Central memory CD4-positive, alpha-beta T cell (primary cell): Measurements from ENCODE around the gene NADSYN1.

Experiments used
- DNase-seq: peaks from one replicate; pipeline ENCODE4 v3.0.0; 2022

The NADSYN1 gene

GRCh38 chr11:71433648-71434450, 19.2 kb upstream of the NADSYN1 start:
- DNase-seq, result no peak

DNA sequence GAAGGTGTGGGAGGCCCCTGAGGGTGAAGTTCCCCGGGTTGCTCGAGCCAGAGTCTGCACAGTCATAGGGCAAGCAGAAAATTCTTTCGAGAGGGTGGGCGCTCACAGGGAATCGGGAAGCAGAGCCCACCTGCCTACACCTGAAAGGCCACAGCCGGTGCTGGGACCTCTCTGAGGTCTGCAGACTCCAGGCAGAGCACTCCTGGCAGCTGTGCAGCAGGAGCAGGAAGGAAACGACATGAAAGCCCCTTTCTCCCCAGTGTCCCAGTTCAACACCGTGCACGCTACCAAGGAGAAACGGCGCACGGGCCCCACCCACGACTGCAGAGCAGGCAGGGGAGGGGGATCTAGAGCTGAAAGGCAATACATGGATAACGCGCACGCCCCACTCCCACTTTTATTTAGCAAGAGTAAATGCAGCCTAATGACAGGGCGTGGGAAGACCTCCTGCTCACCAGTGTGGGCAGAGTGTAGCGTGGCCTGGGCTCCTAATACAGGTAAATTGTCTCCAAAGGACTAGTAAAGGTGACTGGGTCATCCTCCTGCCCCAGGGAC, 18.4 kb upstream of the NADSYN1 start:
- DNase-seq, result no peak

GRCh38 chr11:71435278-71435951, 17.6 kb upstream of the NADSYN1 start:
- DNase-seq, result no peak

DNA sequence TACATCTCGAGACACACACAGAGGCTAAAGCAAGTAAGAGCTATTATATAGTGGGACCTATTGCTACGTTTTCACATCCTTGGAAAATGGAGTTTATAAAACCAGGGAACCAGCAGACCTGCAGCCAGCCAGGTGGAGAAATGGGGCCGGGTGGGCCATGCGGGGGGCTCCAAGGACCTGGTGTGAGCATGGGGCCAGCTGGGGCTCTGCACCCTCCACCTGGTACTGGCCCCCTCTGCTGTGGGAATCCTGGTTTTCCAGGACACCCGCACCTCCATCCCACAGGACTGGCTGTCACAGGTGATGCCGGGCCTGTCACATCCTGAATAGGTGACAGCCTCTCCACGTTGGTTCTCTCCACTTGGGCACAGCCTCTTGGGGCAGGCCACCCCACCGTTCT, 16.1 kb upstream of the NADSYN1 start:
- no peak for DNase-seq

DNA sequence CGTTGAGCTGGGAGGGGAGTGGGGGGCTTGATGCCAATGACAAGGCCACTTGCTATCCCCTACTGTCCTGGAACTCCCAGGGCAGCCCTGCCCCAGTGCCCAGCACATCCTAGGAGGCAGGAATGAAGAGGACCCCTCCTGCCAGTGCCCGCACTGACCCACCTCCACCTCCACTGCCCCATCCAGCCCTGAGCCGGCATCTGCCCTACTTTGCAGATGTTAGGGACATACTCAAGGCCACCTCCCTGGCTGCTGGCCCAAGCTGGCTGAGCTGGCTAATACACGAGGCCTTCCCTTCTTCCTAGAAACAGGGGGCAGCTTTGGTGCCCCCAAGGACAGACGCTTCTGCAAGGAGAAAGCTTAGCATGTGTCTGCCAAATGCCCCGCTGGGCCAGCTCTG, 15.6 kb upstream of the NADSYN1 start:
- DNase-seq, result no peak

GRCh38 chr11:71437879-71438278, 15.1 kb upstream of the NADSYN1 start:
- no peak for DNase-seq

GRCh38 chr11:71438650-71439049, 14.4 kb upstream of the NADSYN1 start:
- no peak for DNase-seq

- DNase-seq, result no peak
Observed at GRCh38 chr11:71440021-71440755, 12.8 kb upstream of the NADSYN1 start.

- no peak for DNase-seq
Observed at GRCh38 chr11:71441251-71441650, 11.8 kb upstream of the NADSYN1 start.

GRCh38 chr11:71442123-71442522, 10.9 kb upstream of the NADSYN1 start:
- no peak for DNase-seq

- no peak for DNase-seq
Observed at GRCh38 chr11:71442880-71443279, 10.1 kb upstream of the NADSYN1 start.

DNA sequence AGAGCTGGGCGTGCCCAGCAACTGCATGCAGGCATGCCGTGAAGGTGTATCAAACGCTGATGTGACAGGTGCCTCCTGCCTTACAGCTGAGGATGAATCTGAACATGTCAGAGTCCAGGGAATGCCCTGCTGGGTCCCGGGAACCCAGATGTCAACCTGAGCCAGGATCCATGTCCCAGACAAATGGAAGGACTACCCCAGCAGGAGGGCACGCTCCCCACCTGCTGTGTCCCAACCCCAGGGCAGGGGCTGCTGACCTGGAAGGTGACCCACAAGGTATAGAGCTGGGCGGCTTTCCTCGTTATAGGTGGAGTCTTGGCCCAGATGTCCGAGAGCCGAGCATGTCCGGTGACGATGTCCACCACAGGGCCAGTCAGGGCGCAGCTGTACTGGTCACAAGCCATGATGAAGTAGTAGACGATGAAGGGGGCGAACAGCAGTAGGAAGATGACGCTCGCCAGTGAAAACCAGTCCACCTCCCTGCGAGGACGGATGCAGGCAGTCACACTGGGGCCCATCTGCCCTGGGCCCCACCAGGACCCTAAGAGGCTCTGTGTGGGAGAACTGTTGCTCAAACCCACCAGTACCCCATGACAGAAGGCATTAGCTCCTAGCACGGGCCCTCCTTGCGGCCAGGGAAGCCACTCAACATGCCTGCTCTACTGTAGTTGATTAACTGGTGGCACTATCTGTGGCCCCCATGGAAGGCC, 9.1 kb upstream of the NADSYN1 start:
- no peak for DNase-seq

- DNase-seq, result no peak
Observed at GRCh38 chr11:71444811-71445210, 8.2 kb upstream of the NADSYN1 start.

DNA sequence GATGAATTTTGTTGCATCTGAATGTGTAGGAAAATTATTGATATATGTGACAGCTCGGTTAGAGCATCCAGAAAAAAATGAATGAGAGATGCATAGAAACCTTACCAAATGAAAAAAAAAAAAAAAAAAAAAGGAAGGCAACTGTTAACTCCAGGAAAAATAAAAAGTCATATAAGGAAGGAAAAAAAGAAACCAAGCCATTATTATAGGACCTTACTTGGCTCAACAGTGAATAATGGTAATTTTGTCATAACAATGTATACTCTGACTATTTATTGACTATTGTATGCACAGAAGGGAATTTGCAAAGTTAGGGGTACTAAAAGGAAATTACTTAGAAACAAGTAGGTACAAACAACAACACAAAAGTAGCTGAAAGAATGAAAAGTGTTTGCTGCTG, 6.9 kb upstream of the NADSYN1 start:
- no peak for DNase-seq

DNA sequence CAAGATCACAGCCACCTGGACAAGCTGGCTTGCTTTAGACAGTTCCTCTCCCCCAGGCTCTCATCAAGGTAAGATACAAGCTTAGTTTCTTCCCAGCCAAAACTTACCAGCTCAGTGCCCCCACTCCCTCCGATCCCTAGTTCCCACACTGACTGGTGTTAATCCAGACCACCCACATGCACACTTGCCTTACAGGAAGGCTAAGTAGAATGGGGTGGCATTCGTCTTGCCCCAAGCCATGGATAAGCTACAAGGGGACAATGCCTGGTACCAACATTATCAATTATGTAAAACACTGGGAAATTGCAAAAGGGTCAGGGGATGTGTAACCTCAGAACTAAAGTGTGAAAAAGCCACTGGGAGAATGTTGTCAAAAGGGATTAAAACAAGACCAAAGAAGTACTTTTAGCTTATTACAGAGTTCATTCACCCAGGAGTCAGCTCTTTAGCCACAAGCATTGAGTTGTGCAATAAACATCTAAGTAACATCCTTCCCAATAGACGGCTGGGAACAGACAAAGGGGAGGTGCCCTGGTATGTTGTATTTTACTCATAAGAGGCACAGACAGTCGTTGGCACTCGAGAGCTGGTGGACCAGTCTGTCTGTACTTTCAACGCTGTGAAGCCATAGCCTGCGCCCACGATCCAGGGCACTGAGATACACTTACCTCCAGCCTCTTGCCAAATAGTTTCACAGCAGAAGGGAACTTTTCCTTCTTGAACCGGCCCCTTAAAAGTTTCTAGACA, 5.9 kb upstream of the NADSYN1 start:
- no peak for DNase-seq

- DNase-seq, result no peak
Observed at GRCh38 chr11:71447791-71448256, 5.2 kb upstream of the NADSYN1 start.

- peak; percentile 88 for DNase-seq
Observed at GRCh38 chr11:71448257-71449171, 4.5 kb upstream of the NADSYN1 start, which contains the start of gene DHCR7. DHCR7 (minus strand) TSS chr11:71448393; CDS start chr11:71444952, 3,441 bp downstream.

- DNase-seq, result no peak
Observed at GRCh38 chr11:71449596-71449995, 3.4 kb upstream of the NADSYN1 start.

GRCh38 chr11:71450507-71450906, 2.5 kb upstream of the NADSYN1 start:
- no peak for DNase-seq

DNA sequence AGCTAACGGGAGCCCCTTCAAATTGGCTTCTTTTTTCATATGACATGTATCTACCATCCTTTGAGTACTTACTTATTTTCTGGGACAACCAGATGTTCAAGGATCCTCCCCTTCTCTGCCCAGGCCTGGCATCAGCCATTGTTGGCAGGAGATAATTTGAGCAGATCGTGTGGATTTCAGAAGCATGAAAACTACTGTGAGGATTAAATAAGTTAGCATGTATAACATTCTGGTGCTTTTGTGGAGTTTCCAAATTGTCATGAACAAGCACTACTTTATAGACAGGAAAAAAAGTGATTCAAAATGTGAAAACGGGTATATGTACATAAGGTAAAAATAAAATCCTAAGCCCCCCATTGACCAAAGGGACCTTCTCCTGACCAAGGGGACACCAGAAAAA, 2.1 kb upstream of the NADSYN1 start:
- DNase-seq, result no peak
